Hepatic stellate cell (primary cell): Measurements from ENCODE around the gene PDSS2.

Source experiments
- DNase-seq: peaks from one replicate; pipeline ENCODE4 v3.0.0; 2011; ENCODE audit warnings: low spot score

The PDSS2 gene

GRCh38 chr6:107361753-107362604 is 97.4 kb downstream of the PDSS2 start:
- DNase-seq = peak; percentile 56

- no peak for DNase-seq
Observed at GRCh38 chr6:107360476-107360875, 98.9 kb downstream of the PDSS2 start.

GRCh38 chr6:107357842-107358241 is 101.5 kb downstream of the PDSS2 start:
- DNase-seq = no peak

GRCh38 chr6:107357031-107357430 is 102.3 kb downstream of the PDSS2 start:
- DNase-seq = no peak

GRCh38 chr6:107355659-107356058 is 103.7 kb downstream of the PDSS2 start:
- DNase-seq = no peak

GRCh38 chr6:107354451-107354850 is 104.9 kb downstream of the PDSS2 start:
- DNase-seq = no peak

- no peak for DNase-seq
Observed at GRCh38 chr6:107353773-107354382, 105.5 kb downstream of the PDSS2 start.

- DNase-seq = no peak
Observed at GRCh38 chr6:107348224-107348623, 111.1 kb downstream of the PDSS2 start.

GRCh38 chr6:107345393-107345792 is 114.0 kb downstream of the PDSS2 start:
- DNase-seq = no peak

GRCh38 chr6:107344981-107345380 is 114.4 kb downstream of the PDSS2 start:
- DNase-seq = no peak

GRCh38 chr6:107344383-107344782 is 115.0 kb downstream of the PDSS2 start:
- no peak for DNase-seq

- no peak for DNase-seq
Observed at GRCh38 chr6:107342144-107342543, 117.2 kb downstream of the PDSS2 start.

- no peak for DNase-seq
Observed at GRCh38 chr6:107340881-107341280, 118.5 kb downstream of the PDSS2 start.

- DNase-seq = no peak
Observed at GRCh38 chr6:107337191-107337741, 122.1 kb downstream of the PDSS2 start.

- no peak for DNase-seq
Observed at GRCh38 chr6:107334026-107334425, 125.3 kb downstream of the PDSS2 start.

- no peak for DNase-seq
Observed at GRCh38 chr6:107333491-107333890, 125.9 kb downstream of the PDSS2 start.

- DNase-seq = no peak
Observed at GRCh38 chr6:107331409-107332386, 127.7 kb downstream of the PDSS2 start.

GRCh38 chr6:107330168-107330567 is 129.2 kb downstream of the PDSS2 start:
- DNase-seq = no peak

- DNase-seq = no peak
Observed at GRCh38 chr6:107329063-107329860, 130.1 kb downstream of the PDSS2 start.

- no peak for DNase-seq
Observed at GRCh38 chr6:107328081-107328480, 131.3 kb downstream of the PDSS2 start.

GRCh38 chr6:107323133-107323785 is 136.1 kb downstream of the PDSS2 start:
- no peak for DNase-seq
